Ascending aorta (tissue), 2 donors: ENCODE measurements around the gene UBE2G1. TPM values are rescaled to one million over a fixed set of nuclear protein-coding genes. Genes with fewer than 3 reads are reported as not detected.

Experiments
- DNase-seq, 2 donors: peaks; one replicate each; pipeline ENCODE4 v3.0.0-alpha.2; 2019; ENCODE audit warnings: low spot score in 2 of 2
- H3K27ac ChIP-seq, 2 donors: fragments of 200-600 bp; sonication (generic); one replicate each; pipeline ENCODE4 v1.5.1; 2016 to 2017; ENCODE audit warnings: mild to moderate bottlenecking in 1 of 2
- H3K27me3 ChIP-seq: fragments of 200-600 bp; sonication (generic); one replicate; pipeline ENCODE4 v1.5.1; 2017
- H3K36me3 ChIP-seq, 2 donors: fragments of 200-600 bp; sonication (generic); one replicate each; pipeline ENCODE4 v1.5.1; 2016
- H3K4me1 ChIP-seq, 2 donors: fragments of 200-600 bp; sonication (generic); one replicate each; pipeline ENCODE4 v1.5.1; 2016 to 2017; ENCODE audit warnings: mild to moderate bottlenecking in 1 of 2
- H3K4me3 ChIP-seq, 2 donors: fragments of 200-600 bp; sonication (generic); one replicate each; pipeline ENCODE4 v1.5.1; 2016 to 2017; ENCODE audit warnings: mild to moderate bottlenecking in 1 of 2
- H3K9me3 ChIP-seq, 2 donors: fragments of 200-600 bp; sonication (generic); one replicate each; pipeline ENCODE4 v1.5.1; 2016
- intact Hi-C: fragments of 100-400 bp; cut with DNase I; formaldehyde crosslinking; loops from one replicate; pipeline ENCODE4 v1.15.1; 2023
- total RNA-seq: library from RNA; depleted of rRNA; stranded (reverse); fragments of >200 nt; gene quantifications from one replicate; pipeline ENCODE4 v1.1.0, GENCODE V29; 2016
- TF ChIP-seq, protein P1 (sequence below), 3 experiments: fragments of 200-600 bp in 2 of 3; fragments of 450-650 bp in 1 of 3; sonication (generic) in 2 of 3; IDR thresholded peaks; one replicate each; pipeline ENCODE4 v1.5.1; 2016 to 2019; ENCODE audit warnings: antibody characterized with exemption in 3 of 3, mild to moderate bottlenecking in 1 of 3, moderate library complexity in 1 of 3

UBE2G1 gene
- total RNA-seq, 1 donor from 2014 or later, result 27.9 TPM

DNA sequence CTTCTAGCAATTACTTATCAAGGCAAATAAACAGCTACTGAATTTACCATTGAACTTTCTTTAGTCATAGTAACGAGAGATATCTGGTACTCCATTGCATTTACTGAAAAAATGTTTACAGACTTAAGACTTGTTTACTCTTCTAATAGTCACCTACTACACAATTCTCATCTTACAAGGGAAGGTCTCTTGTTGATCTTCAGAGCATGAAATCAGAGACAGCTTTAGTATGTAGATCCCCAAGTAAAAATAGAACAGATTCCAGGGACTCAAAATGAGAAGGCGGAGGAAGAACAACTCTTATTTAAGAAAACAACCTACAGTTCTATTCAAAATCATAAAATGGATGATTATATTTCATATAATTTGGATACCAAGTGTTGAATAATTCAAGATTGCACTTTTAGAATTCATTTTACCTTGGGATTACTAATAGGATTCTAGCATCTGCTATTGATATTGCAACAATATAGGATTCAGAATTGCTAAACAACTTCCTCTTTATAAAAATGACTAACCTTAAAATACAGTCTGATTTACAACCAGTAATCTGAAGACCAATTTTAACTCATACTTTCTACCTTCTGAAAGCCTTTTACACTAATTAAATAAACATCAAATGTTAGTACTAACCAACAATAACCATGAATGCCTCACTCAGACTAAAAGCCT lies 20.8 kb downstream of the UBE2G1 start:
- Histone ChIP-seq H3K27ac (no peak overlapping the region), H3K36me3 (no peaks in the 10 kb centered on the region), H3K9me3 (no peaks in the 10 kb centered on the region), H3K27me3 (no peaks in the 10 kb centered on the region), H3K4me1 (peaks cover 0 to 15% of the 10 kb centered on the region in 2 donors), H3K4me3 (no peak overlapping the region)
- no peak for DNase-seq
- TF ChIP-seq, protein P1, sequence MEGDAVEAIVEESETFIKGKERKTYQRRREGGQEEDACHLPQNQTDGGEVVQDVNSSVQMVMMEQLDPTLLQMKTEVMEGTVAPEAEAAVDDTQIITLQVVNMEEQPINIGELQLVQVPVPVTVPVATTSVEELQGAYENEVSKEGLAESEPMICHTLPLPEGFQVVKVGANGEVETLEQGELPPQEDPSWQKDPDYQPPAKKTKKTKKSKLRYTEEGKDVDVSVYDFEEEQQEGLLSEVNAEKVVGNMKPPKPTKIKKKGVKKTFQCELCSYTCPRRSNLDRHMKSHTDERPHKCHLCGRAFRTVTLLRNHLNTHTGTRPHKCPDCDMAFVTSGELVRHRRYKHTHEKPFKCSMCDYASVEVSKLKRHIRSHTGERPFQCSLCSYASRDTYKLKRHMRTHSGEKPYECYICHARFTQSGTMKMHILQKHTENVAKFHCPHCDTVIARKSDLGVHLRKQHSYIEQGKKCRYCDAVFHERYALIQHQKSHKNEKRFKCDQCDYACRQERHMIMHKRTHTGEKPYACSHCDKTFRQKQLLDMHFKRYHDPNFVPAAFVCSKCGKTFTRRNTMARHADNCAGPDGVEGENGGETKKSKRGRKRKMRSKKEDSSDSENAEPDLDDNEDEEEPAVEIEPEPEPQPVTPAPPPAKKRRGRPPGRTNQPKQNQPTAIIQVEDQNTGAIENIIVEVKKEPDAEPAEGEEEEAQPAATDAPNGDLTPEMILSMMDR (IDR thresholded peaks at IDR 0.05), result no peak
- intact Hi-C loops, result no loop called here

DNA sequence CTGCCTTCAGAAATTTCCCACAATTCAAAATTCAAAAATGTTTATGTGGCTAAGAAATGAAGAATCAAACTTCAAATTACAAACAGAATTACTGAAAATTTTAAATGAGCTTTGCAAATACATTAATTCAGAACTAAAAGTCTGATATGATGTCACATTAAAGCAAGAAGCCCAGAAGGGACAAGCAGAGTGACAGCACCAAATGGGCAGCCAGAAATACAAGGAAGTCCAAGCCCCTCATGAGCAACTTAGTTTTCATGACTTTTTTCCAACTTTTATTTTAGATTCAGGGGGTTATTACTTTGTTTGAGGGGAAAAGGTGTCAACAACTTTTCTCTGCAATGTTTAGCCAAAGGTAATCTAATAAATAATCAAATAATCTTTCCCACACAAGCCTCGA lies 21.5 kb downstream of the UBE2G1 start:
- peaks cover 0 to 17% of the 10 kb centered on the region in 2 donors for H3K4me1 ChIP-seq
- no peak overlapping the region for H3K27ac ChIP-seq
- TF ChIP-seq, protein P1 (IDR thresholded peaks at IDR 0.05), result no peak
- no peak for DNase-seq
- no peaks in the 10 kb centered on the region for H3K27me3 ChIP-seq
- intact Hi-C loops, result no loop called here
- H3K4me3 ChIP-seq, result no peak overlapping the region
- H3K9me3 ChIP-seq, result no peaks in the 10 kb centered on the region
- H3K36me3 ChIP-seq, result no peaks in the 10 kb centered on the region

DNA sequence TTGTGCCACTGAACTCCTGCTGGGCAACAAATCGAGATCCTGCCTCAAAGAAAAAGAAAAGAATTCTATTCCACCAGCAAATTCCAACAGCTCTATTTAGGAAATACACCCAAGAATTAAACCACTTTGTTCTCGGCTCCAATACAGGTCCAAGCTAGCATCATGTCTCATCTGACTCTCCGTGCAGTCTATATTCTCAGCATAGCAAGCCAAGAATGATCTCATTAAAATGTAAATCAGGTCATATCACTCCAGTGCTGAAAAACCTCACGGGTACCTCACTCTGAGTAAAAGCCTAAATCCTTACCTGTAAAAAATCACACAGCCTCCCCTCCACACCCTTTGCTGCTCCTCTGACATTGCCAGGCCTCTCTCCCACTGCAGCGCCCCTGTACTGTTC lies 23.9 kb downstream of the UBE2G1 start:
- DNase-seq, result no peak
- H3K36me3 ChIP-seq, result no peaks in the 10 kb centered on the region

DNA sequence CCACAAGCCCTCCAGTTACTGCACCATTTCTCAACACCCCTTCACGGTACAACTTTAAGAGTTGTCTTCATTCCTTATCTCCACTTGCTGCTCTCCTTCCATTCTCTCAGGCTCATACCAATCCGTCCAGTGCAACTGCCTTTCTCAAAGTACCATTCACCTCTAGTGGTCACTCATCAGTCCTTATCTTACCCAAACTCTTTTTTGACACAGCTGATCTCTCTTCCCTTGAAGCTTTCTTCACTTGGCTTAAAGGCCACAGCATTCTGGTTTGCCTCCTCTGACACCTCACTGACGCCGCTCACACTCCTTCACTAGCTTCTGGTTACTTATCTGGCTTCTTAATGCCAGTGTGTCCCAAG lies 24.9 kb downstream of the UBE2G1 start:
- Histone ChIP-seq H3K27ac (no peak overlapping the region), H3K4me1 (peaks cover 0 to 17% of the 10 kb centered on the region in 2 donors), H3K36me3 (no peaks in the 10 kb centered on the region), H3K27me3 (no peaks in the 10 kb centered on the region), H3K9me3 (no peaks in the 10 kb centered on the region), H3K4me3 (no peak overlapping the region)
- TF ChIP-seq, protein P1 (IDR thresholded peaks at IDR 0.05), result no peak
- intact Hi-C loops, result no loop called here
- no peak for DNase-seq

More for the DNA sequence above, 23.9 kb downstream of the UBE2G1 start:
- TF ChIP-seq, protein P1 (IDR thresholded peaks at IDR 0.05), result no peak
- Histone ChIP-seq H3K27ac (no peak overlapping the region), H3K9me3 (no peaks in the 10 kb centered on the region), H3K4me3 (no peak overlapping the region), H3K4me1 (peaks cover 0 to 17% of the 10 kb centered on the region in 2 donors), H3K27me3 (no peaks in the 10 kb centered on the region)
- intact Hi-C loops, result no loop called here

DNA sequence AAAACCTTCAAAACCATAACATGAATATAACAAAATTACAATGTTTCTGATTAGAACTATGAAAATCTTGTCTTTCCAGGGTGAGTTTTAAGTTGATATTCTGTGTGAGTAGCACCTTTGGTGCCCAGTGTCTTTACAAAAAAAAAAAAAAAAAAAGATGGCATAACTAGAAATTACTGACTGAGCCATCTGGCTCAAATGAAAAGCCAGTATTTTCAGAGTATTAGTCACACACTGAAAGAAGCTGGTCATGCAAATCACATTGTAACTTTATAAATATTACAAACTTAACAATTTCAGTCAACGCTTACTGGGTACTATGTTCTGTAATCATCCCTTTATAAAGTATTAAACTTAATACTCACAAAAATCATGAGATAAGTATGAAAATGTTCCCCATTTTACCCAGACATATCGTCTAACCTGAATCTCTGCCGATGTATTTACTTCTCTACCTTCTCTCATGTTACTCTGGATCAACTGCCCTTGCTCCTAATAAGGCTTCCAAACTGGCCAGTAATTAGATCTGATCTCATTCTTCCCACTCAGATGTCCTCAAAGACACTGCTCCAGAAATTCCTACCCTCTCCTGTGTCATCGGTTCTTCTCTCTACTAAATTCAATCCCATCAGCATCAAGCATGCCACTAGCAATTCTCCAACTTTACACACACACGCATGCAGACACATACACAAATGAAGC lies 25.4 kb downstream of the UBE2G1 start:
- Histone ChIP-seq H3K36me3 (no peaks in the 10 kb centered on the region), H3K27ac (no peak overlapping the region), H3K9me3 (no peaks in the 10 kb centered on the region), H3K4me1 (peaks cover 0 to 17% of the 10 kb centered on the region in 2 donors), H3K4me3 (no peak overlapping the region), H3K27me3 (no peaks in the 10 kb centered on the region)
- no peak for DNase-seq
- TF ChIP-seq, protein P1 (IDR thresholded peaks at IDR 0.05), result no peak
- intact Hi-C loops, result no loop called here
